Thyroid gland (tissue), 4 donors: ENCODE measurements around the gene CASP14.

ENCODE experiments used
- CTCF ChIP-seq, 6 experiments: fragments of 200-600 bp in 3 of 6; fragments of 450-650 bp in 3 of 6; sonication (generic) in 3 of 6; IDR thresholded peaks; one replicate each; pipeline ENCODE4 v1.5.1; 2016 to 2019; ENCODE audit warnings: antibody characterized with exemption in 6 of 6, mild to moderate bottlenecking in 2 of 6, inconsistent platforms in 1 of 6, moderate library complexity in 1 of 6
- POLR2A ChIP-seq, 2 donors: fragments of 450-650 bp; IDR thresholded peaks; one replicate each; pipeline ENCODE4 v1.6.1; 2017; ENCODE audit warnings: antibody characterized with exemption in 2 of 2, mild to moderate bottlenecking in 2 of 2, moderate library complexity in 1 of 2

- TF ChIP-seq CTCF (IDR thresholded peaks at IDR 0.05) (peak in 5 of 6 experiments; percentile 32 to 56 (median 43)), POLR2A (IDR thresholded peaks at IDR 0.05) (no peak)
Observed at GRCh38 chr19:15101479-15102082, 52.3 kb downstream of the CASP14 start.
